B cell (primary cell): ENCODE measurements around the gene SRP19.

Source experiments
- EZH2 ChIP-seq: IDR thresholded peaks from 2 replicates; pipeline ENCODE4 v1.6.1; 2012; ENCODE audit warnings: borderline replicate concordance, low read depth, mild to moderate bottlenecking, moderate library complexity, low read length; ENCODE audit not compliant: insufficient read depth, poor library complexity, severe bottlenecking
- TF ChIP-seq, protein P1 (sequence below): fragments of 200-600 bp; IDR thresholded peaks from one replicate; pipeline ENCODE4 v1.8.0; 2022; ENCODE audit warnings: antibody characterized with exemption, mild to moderate bottlenecking

DNA sequence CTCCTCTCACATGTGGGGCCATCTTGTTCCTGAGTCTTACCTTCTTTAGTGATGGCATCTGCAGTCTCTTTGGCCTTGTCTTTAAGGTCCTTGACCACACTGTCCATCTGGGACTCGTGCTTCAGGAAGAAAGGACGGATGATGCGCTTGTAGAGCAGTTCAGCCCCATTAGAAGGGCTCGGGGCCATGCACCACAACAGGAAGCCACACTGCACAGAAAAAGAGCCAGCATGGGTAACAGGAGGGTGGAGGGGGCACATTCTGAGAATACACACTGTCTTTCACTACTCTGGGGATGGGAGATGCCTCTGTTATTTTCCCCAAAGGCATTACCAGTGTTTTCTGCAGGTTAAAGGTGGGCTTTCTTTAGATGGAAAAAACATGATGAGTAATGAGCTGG is 25.9 kb downstream of the SRP19 start:
- no peak for TF ChIP-seq EZH2
- TF ChIP-seq, protein P1, sequence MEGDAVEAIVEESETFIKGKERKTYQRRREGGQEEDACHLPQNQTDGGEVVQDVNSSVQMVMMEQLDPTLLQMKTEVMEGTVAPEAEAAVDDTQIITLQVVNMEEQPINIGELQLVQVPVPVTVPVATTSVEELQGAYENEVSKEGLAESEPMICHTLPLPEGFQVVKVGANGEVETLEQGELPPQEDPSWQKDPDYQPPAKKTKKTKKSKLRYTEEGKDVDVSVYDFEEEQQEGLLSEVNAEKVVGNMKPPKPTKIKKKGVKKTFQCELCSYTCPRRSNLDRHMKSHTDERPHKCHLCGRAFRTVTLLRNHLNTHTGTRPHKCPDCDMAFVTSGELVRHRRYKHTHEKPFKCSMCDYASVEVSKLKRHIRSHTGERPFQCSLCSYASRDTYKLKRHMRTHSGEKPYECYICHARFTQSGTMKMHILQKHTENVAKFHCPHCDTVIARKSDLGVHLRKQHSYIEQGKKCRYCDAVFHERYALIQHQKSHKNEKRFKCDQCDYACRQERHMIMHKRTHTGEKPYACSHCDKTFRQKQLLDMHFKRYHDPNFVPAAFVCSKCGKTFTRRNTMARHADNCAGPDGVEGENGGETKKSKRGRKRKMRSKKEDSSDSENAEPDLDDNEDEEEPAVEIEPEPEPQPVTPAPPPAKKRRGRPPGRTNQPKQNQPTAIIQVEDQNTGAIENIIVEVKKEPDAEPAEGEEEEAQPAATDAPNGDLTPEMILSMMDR = no peak
